DOHH2 (cell line): ENCODE results near the gene NPFFR1.

Experiments used
- H3F3A ChIP-seq: fragments of 200-600 bp; sonication (generic), shearing (Covaris generic); 2 replicates; pipeline ENCODE4 v1.6.0; 2016; ENCODE audit warnings: antibody characterized with exemption, mild to moderate bottlenecking; ENCODE audit not compliant: control insufficient read depth, insufficient read depth
- H3K27ac ChIP-seq: fragments of 200-600 bp; sonication (generic); 2 replicates; pipeline ENCODE4 v1.5.1; 2014; ENCODE audit warnings: low read depth, mild to moderate bottlenecking, low read length, moderate library complexity
- H3K27me3 ChIP-seq: fragments of 200-600 bp; sonication (generic); 2 replicates; pipeline ENCODE4 v1.6.1; 2014; ENCODE audit warnings: mild to moderate bottlenecking, low read length, mixed read lengths; ENCODE audit not compliant: control insufficient read depth
- H3K36me3 ChIP-seq: fragments of 200-600 bp; sonication (generic); 2 replicates; pipeline ENCODE4 v1.6.1; 2014; ENCODE audit warnings: mild to moderate bottlenecking, low read length, moderate library complexity, mixed read lengths; ENCODE audit not compliant: control insufficient read depth
- H3K4me1 ChIP-seq: fragments of 200-600 bp; sonication (generic); 2 replicates; pipeline ENCODE4 v1.6.1; 2014; ENCODE audit warnings: mild to moderate bottlenecking, low read length, mixed read lengths; ENCODE audit not compliant: control insufficient read depth
- H3K4me2 ChIP-seq: fragments of 200-600 bp; sonication (generic); 2 replicates; pipeline ENCODE4 v1.6.0; 2014; ENCODE audit warnings: mild to moderate bottlenecking, low read length, moderate library complexity
- H3K4me3 ChIP-seq: fragments of 200-600 bp; sonication (generic); 2 replicates; pipeline ENCODE4 v1.5.1; 2014; ENCODE audit warnings: mild to moderate bottlenecking, low read length, mixed read lengths
- H3K79me2 ChIP-seq: fragments of 200-600 bp; sonication (generic); 2 replicates; pipeline ENCODE4 v1.6.1; 2014; ENCODE audit warnings: mild to moderate bottlenecking, low read length, mixed read lengths; ENCODE audit not compliant: control insufficient read depth
- H3K9me2 ChIP-seq: fragments of 200-600 bp; sonication (generic); replicated peaks from 2 replicates; pipeline ENCODE4 v1.6.1; 2014; ENCODE audit warnings: mild to moderate bottlenecking, low read length, mixed read lengths; ENCODE audit not compliant: control insufficient read depth
- H3K9me3 ChIP-seq: fragments of 200-600 bp; sonication (generic); 2 replicates; pipeline ENCODE4 v1.6.1; 2014; ENCODE audit warnings: antibody characterized with exemption, low read length, mixed read lengths; ENCODE audit not compliant: control insufficient read depth, insufficient read depth
- H4K20me1 ChIP-seq: fragments of 200-600 bp; sonication (generic); 2 replicates; pipeline ENCODE4 v1.6.0; 2014; ENCODE audit warnings: low read depth, mild to moderate bottlenecking, antibody characterized with exemption, low read length, moderate library complexity; ENCODE audit not compliant: control insufficient read depth, insufficient read depth
- CTCF ChIP-seq: fragments of 200-600 bp; sonication (generic); IDR thresholded peaks from one replicate; pipeline ENCODE4 v1.5.1; 2014; ENCODE audit warnings: antibody characterized with exemption, mild to moderate bottlenecking, low read depth, low read length; ENCODE audit not compliant: poor library complexity, severe bottlenecking
- EZH2phosphoT487 ChIP-seq: fragments of 200-600 bp; sonication (generic); IDR thresholded peaks from 2 replicates; pipeline ENCODE4 v1.6.1; 2017; ENCODE audit warnings: borderline replicate concordance, mild to moderate bottlenecking, antibody characterized with exemption, low read length, moderate library complexity, mixed read lengths

Gene NPFFR1

GRCh38 chr10:70295321-70295720, 11.5 kb upstream of the NPFFR1 start:
- Histone ChIP-seq H3K4me2 (no peak overlapping the region), H3K9me3 (no peaks in the 10 kb centered on the region), H3K79me2 (no peaks in the 10 kb centered on the region), H3F3A (no peaks in the 10 kb centered on the region), H3K36me3 (no peaks in the 10 kb centered on the region), H3K27me3 (no peaks in the 10 kb centered on the region), H4K20me1 (no peaks in the 10 kb centered on the region), H3K4me3 (no peak overlapping the region), H3K4me1 (peaks cover 19% of the 10 kb centered on the region), H3K27ac (no peak overlapping the region), H3K9me2 (no peaks in the 10 kb centered on the region)
- TF ChIP-seq CTCF (no peak), EZH2phosphoT487 (no peak)

DNA sequence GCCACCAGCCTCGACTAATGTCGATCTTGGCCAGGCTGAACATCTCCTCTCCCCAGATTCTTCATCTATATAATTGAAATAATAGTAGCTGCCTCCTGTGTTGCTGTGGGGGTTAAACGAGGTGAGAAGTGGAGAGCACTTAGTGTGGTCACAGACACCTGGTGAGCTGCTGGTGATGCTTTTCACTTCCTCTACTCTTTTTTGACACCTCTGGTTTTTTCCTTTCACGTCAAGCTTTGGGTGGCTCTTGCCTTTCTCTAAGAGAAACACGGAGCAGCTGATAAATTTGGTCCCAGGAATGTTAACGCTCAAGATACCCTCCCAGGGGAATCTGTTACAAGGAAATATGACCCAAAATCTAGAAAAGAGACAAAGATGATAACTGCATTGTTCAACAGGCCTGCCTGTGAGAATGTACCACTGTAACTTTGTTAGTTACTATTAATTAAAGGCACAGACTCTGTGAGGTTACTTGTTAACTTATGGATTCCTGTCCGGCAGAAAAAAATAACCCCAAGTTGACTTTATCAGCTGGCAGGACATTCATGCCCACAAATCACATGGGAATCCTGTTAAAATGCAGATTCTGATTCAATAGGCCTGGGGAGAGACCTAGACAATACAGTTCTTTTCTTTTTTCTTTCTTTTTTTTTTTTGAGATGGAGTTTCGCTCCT, 9.5 kb upstream of the NPFFR1 start:
- TF ChIP-seq CTCF (no peak), EZH2phosphoT487 (no peak)
- no peaks in the 10 kb centered on the region for H3F3A ChIP-seq
- H3K9me3 ChIP-seq: no peaks in the 10 kb centered on the region
- H3K79me2 ChIP-seq: no peaks in the 10 kb centered on the region
- no peak overlapping the region for H3K4me3 ChIP-seq
- peak overlapping the region; percentile 34 for H3K4me2 ChIP-seq
- H3K9me2 ChIP-seq: no peaks in the 10 kb centered on the region
- no peaks in the 10 kb centered on the region for H4K20me1 ChIP-seq
- no peaks in the 10 kb centered on the region for H3K27me3 ChIP-seq
- H3K4me1 ChIP-seq: peaks cover 19% of the 10 kb centered on the region
- no peaks in the 10 kb centered on the region for H3K36me3 ChIP-seq
- H3K27ac ChIP-seq: no peak overlapping the region

DNA sequence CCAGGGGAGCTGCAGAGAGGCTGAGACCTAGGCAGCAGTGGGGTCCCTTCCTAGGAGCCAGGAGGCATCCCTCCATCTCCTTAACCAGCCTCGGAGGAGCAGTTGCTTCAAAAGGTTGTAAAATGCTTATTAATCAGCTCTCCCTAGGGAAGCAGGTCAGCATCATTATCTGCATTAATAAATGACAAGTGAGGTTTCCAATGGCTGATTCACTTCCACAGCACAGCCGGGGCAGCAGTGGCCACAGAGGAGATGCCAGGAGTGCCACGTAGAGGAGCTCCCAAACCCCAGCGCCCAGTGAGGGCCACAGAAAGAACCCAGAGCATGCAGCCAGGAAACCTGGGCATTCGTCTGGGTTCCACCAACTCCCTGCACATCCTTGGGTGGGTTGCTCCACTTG, 8.2 kb upstream of the NPFFR1 start:
- no peak overlapping the region for H3K4me2 ChIP-seq

More for the DNA sequence above, 8.2 kb upstream of the NPFFR1 start:
- H3K79me2 ChIP-seq: no peaks in the 10 kb centered on the region
- H3K9me3 ChIP-seq: no peaks in the 10 kb centered on the region
- no peaks in the 10 kb centered on the region for H3K27me3 ChIP-seq
- H3K27ac ChIP-seq: no peak overlapping the region
- no peaks in the 10 kb centered on the region for H3F3A ChIP-seq
- H4K20me1 ChIP-seq: no peaks in the 10 kb centered on the region
- no peak overlapping the region for H3K4me3 ChIP-seq
- no peak for TF ChIP-seq CTCF
- no peak for TF ChIP-seq EZH2phosphoT487
- H3K9me2 ChIP-seq: no peaks in the 10 kb centered on the region
- H3K4me1 ChIP-seq: peaks cover 19% of the 10 kb centered on the region
- no peaks in the 10 kb centered on the region for H3K36me3 ChIP-seq
